HUDEP-2 (cell line): ENCODE results near the gene TRPV6.

Experiments
- DNase-seq, 76 experiments: peaks; one replicate each; lab custom pipeline; 2025; ENCODE audit not compliant: unreplicated experiment in 76 of 76; lab: John Stamatoyannopoulos, UW

Gene TRPV6

DNA sequence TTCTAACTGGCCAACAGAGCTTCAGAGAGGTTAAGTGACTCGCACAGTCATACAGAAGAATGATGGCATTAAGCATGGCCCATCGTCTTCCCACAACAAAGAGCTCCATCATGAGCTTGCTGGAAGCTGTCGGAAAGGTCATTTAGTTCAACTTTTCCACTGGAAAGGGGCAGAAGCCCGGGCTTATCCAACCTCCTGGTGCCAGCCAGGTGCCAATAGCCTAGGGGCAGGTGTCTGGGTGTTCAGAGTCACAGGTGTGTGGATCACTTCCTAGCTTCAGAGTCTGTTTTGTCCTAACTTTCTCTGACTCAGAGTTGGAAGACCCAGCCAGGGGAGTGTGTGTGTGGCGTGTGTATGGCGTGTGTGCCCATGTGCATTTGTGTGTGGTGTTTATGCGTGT, 1.3 kb upstream of the TRPV6 start:
- no peak for DNase-seq

DNA sequence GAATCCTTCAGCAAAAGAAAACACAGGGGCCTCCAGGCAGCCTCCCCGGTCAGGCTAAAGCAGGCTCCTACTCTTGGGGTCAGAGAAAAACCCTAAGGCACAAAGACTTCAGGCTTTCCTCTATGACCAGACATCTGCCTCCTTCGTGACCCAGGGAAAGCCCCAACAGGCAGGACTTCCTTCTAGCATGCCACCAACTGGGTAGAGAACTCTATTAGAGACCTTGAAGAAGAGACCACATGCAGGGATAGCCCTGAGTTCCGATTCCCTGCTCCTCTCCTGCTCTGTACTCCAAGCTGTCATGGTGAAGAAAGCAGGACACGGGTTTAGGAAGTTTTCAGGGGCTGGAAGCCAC, 1.3 kb downstream of the TRPV6 start:
- no peak for DNase-seq

DNA sequence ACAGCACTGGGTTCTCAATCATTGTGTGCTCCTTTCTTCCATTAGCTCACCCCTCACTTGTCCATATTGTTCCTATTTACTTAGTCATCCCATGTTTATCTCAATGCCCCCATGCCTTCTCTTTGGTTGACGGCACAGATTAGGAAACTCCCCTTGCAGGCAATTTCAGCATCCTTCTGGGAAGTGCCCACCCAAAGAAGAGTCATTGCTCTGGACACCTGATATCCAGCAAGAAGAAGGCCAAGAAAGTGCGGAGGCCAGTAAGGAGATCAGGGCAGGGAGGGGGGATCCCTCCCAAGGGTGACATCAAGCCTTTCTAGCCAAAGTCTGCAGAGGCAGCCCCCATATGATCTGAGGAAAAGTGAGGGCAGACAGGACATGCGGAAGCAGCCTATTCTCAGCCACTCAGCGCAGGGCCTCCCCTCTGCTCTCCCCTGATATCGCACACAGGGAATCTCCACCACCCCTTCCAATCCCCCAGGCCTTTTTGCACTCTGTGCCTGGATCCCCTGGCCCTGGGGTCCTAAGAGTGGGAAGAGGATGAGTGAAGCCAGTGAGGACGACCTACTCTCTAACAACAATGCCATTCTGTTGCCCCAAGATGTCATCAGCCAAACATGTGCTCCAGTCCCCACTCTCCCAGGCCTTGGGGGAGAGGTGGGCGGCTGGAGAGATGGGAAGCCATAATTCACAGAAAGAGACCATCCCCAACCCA, 1.8 kb downstream of the TRPV6 start:
- no peak for DNase-seq

DNA sequence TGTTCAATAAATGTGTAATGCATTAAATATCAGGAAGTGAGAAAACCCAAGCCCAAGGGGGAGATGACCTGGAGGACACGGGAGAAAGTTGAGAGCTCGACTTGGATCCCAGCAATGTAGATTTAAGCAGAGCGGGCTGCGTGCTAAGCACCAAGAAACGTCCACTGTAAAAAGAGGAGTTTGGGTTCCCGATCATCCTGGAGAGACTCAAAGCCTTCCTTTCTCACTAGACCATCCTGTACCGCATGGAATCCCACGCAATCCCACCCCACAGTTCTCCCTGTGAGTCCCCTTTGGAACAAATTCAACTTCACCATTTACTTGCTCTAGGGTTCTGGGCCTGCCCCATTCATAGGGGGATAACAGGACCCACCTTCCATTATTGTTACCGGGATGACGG, 2.4 kb downstream of the TRPV6 start:
- DNase-seq: no peak

DNA sequence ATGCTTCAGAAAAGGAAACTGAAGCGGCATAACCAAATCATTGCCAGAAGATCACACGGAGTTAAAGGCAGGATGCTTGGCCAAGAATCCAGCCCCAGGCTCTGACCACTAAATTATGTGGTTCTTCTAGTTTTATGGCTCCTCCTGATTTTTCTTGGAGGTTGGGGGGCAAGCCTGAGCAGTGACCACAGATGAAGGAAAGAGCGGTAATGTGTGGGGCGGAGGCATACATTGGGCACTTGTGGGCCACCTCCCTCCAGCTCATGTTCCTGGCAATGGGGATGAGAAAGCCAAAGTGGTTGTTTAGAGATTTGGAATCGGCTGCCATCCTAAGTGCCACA, 3.2 kb downstream of the TRPV6 start:
- DNase-seq: no peak

DNA sequence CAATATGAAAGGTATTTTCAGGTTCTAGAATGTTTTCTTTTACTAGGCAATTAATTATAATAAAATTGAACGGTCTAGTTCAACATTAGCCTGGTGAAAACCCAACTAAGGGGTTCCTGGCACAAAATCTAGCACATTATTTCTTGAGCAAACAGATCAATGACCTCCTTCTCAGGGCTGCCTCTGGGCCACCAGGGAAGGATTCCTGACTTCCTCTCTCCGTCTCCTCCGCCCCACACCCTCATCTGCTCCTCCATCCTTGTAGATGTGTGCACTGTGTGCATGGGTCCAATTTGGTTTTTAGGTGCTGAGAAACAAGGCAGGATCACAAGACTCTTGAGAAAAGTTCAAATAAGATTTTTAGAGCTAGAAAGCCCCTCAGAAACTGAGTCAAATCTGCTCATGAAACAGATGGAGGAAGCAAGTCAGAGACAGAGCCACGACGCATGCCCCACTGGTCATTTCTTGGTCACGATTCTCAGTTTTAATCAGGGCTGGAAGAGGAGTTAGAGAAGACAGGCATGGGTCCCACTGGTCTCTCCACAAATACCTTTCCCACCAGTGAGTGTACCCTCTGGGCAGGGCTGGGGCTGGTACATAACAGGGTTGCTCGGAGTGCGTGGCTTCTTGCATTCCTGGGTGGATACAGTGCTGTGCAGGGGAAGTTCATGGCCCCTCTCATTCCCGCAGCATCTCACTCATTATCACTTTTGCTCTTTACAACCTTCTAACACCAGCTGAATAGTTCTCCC, 3.8 kb downstream of the TRPV6 start:
- DNase-seq: no peak

DNA sequence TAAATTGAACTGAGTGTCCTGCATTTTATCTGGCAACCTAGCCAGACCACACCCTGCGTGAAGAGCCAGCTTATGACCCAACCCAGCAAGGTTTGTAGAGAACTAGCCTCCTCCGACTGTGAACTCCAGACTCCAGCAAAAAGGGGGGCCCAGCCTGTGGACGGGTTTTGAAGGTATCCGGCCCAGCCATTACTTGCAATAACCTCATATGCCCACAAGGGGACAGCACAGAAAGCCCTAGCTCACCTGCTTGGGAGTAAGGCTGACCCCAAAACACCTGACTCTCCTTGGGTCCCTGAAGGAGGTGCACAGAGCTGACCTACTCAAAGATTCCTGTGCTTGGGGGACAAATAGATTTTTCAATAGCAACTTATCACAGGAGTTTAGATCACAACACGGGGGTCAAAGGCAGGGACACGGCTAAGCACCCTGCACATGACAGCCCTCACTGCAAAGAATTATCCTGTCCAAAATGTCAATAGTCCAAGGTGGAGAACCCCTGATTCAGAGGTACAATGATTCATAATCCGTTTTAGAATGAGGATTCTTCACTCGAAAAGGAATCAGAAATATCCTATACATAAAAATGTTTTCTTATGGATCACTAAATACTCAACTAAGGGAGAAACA, 4.6 kb downstream of the TRPV6 start:
- peak in 57 of 76 experiments; percentile 12 to 70 (median 31) for DNase-seq

DNA sequence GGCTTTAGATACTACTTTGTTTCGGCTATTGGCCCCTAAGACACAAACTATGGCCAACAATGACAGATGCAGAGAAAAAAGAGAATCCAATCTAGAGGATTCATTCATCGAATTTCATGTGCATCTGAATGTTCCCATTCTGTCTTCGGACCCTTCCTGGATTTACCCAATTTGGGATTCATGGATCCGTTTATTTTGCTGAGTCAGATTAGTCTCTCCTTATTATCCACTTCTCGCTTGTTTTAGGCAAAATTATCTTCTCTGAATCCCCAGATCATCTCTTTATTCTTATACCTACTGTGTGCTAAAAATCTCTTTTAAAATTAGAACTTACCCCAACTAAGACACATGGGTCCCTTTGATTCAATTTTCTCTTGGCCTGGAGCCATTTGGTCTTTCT, 6.5 kb downstream of the TRPV6 start:
- DNase-seq: no peak

DNA sequence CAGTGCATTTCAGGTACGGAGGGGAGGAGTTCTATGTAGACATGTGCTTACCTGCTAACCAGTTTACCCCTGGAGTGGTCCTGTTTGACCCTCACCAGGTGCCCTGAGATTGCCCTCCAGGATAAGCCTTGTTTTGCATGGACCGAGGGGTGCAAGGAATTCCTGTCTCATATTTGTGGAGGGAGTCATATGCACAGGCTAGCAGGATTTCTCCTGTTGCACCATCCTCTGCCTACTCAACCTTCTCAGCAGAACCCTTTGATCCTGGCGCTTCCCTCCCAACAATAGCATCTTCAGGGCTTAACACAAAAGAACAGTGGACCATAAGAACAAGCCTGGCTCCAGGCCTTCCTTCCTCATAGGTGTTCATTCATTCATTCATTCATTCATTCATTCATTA, 7.2 kb downstream of the TRPV6 start:
- no peak for DNase-seq

DNA sequence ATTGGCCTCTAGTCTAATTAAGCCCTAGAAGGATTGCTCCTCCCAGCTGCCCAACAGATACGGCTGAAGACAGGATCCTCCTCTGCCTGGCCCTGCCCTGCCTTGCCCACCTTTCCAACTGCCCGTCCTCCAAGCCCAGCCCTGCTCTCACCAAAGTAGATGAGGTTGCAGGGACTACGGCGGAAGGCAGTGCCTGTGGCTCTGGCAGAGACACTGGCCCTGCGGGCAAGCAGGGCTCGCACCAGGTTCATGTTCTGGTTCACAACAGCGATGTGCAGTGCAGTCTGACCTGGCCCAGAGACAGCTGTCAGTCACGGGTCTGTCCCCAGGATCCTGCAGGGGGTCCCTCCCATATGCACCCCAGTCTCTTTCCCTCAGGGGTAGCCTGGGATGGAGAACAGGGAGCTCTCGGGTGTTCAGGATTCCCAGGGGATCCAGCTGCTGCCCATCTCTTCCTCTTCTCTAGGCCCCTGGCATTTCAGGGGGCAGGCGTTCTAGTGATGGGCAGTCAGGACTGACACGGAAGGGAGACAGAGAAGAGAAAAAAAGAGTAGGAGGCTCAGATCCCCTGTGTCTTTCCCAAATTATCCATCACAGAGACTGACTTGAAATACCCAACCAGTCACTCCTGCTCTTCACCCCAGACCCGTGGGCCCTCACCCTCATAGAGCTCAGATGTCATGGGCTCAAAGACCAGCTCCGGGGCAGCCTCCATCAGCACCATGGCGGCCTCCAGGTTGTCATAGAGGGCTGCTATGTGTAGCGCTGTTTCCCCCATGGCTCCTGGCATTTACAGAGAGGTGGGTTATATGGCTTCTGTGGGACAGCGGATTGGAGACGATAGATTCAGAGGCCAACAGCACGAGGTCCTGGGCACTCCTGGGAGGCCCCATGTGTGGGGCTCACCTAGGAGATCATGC, 8.3 kb downstream of the TRPV6 start:
- DNase-seq: no peak

DNA sequence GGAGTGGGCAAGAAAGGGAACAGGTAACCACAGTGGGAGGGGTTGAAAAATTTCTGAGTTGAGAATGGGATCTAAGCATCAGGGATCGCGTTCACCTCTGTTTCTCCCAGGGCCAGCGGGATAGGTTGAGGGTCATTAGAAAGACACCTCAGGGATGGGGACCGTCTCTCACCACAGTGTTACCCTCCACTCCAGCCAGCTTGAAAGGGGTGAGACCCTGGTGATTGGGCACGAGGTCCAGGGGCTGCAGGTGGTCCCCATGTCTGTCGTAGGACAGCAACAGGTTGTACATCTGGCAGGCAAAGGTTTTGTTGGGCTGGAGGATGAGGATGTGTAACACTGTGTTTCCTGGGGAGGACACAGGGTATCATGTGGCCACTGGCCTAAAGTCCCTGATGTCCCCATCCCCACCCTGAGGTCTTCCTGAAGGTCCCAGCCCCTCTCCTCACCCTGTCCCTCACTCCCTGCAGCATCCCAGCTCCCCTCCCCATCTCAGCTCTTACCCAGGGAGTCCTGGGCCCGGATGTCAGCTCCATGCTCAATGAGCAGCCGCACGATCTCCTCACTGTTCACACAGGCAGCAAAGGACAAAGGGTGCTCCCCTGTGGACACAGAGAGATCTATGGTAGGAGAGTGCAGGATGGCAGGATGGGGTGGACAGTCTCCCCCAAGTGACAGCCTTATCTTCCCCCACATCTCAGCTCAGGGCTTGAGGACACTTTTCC, 9.1 kb downstream of the TRPV6 start:
- DNase-seq: no peak

DNA sequence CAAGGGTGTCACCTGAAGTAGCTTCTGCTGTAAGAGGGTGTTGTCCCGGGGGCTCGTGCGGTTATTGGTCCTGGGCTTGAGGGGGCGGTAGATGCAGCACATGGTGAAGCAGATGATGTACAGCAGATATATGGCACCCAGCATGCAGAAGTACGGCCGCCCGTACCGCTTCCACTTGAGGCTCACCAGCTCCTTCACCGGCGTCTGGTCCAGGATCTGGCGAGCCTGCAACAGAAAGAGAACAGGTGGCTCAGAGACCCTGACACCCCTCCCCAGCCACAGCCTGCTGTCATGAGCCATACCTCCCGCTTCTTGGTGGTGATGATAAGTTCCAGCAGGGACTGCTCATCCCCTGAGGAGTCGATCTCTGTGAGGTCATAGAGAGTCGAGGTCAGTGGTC, 10.1 kb downstream of the TRPV6 start:
- DNase-seq: no peak

DNA sequence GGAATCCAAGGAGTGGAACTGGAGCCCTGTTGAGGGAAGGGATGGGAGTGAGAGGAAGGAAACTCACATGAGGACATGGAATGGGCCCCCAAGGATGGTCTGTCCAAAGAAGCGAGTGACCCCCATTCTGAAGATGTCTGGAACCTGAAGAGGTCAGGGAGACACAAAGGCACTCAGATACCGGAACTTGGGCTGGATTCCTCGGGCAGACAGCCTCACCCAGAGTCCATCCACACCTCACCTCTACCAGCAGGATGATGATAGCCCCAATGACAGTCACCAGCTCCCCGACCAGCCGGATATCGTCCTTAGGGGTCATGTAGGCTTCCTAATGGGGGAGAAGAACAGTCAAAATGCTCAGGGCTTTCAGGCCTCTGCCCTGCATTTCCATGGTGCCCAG, 10.7 kb downstream of the TRPV6 start:
- no peak for DNase-seq

DNA sequence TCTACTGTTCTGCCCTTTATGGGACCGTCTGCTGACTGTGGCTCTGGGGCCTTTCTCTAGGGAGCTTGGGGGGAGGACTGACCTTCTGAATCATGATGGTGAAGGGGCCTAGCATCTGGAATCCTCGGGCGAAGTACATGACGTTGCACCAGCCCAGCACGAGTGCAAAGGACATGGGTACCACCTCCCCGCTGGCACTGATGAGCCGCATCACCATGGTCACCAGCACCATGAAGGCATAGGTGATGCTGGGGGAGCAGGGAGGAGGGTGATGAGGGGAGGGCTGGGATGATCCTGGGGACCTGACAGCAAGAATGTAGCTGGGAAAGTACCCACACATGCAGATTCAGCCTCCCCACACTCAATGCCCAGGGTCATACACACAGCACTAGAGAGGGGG, 11.1 kb downstream of the TRPV6 start:
- DNase-seq: no peak

DNA sequence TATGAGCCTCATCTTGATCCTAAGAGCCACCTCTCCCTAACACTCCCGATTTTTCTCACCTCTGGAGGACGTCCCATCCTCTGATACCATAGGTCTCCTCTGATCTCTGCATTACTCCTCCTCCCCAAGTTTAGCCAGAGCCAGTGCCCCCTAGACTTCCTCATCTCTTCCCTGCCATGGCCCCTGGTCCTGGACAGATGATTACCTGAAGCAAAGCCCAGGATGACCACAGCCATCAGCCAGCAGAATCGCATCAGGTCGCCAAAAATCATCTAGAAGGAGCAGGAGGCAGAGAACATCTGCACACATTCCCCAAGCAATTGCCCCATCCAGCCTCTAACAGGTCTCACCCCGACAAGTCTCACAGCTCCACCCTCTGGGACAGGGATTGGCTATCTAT, 11.7 kb downstream of the TRPV6 start:
- DNase-seq: no peak

DNA sequence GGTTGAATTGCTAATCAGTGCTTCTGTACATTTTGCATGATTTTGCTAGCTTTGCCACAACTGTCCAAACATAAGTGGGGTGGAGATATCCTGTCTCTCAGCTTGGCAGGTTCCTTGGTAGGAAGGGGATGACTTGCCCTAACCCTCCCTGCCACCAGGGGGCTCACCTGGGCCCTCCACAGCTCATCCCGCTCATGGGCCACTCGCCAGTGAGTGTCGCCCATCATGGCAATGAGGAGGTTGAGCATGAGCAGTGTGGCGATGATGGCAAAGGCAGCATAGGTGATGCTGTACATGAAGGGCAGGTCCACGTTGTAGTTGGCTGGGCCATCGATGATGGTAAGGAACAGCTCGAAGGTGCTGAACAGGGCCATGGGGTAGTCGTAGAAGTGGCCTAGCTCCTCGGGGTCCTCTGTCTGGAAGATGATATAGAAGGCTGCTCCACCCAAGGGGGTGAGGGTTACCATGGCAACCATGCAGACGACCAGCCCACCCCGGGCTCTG, 12.2 kb downstream of the TRPV6 start:
- DNase-seq: peak in 62 of 76 experiments; percentile 7 to 68 (median 47)

DNA sequence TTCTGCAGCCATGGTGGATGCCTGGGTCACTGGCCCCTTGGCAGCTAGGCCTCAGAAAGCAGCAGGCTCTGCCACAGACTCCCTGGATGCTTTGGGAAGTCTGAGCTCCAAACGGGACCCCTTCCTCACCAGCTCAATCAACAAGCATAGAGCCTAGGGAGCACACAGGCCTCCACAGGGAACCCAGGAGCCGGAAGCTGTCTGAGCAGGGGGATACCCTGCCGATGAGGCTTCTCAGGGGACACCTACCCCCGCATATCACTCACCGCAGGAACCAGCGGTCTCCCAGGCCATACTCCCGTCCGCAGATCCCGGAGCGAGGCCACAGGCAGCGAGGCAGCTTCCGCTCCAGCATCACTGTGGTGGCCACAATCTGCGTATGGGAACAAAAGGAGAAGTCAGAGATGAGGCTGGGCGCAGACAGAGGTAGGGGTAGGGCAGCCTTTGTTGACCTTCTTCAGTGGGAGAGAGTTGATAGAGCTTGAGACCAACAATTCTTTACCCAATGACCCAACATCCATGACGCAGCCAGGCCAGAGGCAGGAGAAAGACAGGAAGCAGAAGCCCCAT, 13.4 kb downstream of the TRPV6 start:
- no peak for DNase-seq

DNA sequence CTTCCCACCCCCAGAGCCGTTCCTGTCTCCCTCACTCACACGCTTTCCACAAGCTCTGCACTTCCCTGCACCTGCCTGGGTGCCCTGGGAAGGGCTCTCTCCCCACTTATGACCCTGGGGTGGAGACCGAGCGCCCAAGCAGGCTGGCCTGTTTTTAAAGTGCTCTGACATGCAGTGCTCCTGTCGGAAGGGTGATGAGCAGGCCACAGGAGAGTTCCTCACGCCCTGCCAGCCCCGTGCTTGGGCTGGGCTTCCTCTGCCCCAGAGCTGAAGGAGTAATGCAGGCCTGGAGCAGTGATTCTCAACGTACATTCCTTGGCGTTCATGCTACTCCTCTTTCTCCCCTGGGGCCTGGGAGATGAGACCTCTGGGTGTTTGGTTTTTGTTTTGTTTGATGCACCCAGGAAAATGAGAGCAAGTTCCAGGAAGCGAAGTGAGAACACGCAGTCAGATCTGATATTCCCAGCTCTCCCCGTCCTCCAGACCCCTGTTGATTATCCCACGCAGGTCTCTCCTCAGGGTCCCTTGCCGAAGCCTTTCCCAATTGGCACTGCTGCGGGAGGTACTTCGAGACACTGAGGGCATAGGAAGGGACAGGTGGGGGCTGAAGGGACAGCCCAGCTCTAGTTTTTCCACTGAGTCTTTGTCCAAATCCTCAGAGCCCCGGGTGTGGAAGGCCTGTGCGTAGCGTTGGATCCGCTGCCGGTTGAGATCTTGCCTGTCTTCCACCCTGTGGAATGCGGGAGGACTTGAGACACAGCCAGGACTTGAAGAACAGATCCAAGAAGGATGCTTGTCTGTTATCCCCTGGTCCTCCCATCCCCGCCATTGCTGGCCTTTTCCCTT, 14.1 kb downstream of the TRPV6 start:
- no peak for DNase-seq
